GM19025 (cell line): ENCODE data around the gene TCEAL3.
"Not testable (repeated sequence)": the region's sequence is repeated elsewhere in the genome, so short reads cannot be mapped to it uniquely, and the experiment has no call there.

Experiments used
- ATAC-seq: cut with Tn5 transposase; IDR thresholded peaks from one replicate; pipeline ENCODE4 v1.9.1; 2021; ENCODE audit warnings: mild to moderate bottlenecking, low read depth, moderate library complexity; ENCODE audit not compliant: unreplicated experiment

The TCEAL3 gene

GRCh38 chrX:103616676-103617186 is 9.0 kb downstream of the TCEAL3 start:
- no peak for ATAC-seq

GRCh38 chrX:103624111-103624510 is 16.3 kb downstream of the TCEAL3 start:
- no peak for ATAC-seq

DNA sequence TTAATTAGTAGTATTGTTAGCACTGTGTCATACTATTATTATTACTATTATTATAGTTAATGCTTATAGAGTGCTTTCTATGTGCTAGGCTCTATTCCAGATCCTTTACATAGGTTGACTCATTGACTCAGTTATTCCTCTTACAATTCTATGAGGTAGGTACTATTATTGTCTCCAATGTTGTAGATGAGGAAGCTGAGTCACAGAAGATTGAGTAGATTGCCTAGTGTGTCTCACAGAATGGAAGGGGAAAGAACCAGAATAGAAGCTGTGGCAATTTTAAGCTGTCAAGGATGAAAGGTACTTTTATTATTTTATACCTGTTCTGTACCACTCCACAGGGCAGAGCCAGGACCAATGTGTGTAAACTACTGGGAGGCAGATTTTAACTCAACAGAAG is 19.1 kb downstream of the TCEAL3 start:
- ATAC-seq, result no peak

DNA sequence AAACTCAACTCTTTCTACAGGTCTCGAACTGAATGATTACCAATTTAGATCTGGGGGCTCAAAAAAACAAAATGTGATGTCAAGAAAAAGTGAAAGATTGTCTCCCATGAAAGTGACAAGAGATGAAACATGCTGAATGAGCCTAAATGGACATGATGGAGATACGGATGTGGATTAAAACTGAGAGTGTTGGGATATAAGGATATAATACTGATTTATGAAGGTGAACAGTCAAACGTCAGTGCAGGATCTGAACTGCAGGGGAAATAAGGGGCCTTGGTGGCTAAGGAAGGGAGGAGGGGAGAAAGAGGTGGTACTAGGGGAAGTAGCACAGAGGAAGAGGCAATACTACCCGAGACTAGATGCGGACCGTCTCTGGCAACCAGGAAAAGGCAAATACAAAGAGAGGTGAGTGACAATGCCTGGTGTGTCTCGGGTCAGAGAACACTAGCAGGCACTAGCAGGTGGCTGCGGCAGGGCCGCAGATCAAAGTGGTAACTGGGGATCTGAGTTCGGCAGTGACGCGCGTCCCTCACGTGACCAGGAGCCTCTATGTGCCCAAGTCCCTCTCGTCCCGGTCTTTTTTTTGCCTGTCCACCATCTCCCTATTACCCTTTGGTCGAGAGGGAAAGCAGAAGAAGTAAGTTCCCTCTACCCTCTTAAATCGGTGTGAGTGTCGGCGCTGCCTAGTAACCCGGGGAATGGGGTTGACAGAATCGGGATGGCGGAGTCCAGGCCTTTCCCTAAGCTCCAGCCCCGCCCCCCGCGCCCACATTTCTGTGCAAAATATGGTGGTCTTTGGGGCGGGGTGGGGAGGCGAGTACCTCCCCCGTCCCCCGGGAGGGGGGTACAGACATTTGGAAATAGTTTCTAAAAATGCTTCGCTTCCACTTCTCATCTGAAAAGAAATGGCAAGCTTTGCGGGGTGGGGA is 20.9 kb downstream of the TCEAL3 start, which contains the start of gene TCEAL1:
Gene TCEAL1 (plus strand): TSS at position 590 of the 932 bp plus-strand sequence. CDS start 942 bp downstream, outside the sequence.
- peak; percentile 62 for ATAC-seq

DNA sequence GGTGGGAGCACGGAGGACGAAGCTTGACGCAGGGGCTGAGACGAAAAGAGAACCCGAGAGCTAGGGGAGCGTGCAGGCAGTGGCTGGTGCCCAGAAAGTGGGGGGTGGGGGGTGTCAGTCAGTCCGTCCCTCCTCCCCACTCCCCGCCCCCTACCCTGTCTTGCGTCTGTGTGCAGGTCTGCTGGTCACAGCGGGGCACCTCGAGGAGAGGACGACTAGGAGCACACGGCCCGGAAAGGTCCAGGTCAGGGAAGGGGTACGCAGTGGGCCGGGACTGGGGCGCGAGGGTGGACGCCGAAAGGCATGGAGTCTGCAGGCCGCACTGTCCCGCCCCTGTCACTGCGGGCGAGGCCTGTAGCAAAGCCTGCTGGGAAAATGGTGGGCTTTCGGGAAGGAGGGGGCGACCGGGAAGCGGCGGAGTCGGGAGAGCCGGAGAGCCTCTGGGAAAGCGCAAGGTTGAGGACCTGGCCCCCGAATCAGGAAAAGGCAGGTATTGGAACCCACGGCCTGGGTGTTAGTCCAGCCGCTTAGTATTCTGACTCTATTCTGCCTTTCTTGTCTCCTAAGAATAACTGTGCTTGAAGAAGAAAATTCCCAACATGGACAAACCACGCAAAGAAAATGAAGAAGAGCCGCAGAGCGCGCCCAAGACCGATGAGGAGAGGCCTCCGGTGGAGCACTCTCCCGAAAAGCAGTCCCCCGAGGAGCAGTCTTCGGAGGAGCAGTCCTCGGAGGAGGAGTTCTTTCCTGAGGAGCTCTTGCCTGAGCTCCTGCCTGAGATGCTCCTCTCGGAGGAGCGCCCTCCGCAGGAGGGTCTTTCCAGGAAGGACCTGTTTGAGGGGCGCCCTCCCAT is 21.8 kb downstream of the TCEAL3 start:
- no peak for ATAC-seq

DNA sequence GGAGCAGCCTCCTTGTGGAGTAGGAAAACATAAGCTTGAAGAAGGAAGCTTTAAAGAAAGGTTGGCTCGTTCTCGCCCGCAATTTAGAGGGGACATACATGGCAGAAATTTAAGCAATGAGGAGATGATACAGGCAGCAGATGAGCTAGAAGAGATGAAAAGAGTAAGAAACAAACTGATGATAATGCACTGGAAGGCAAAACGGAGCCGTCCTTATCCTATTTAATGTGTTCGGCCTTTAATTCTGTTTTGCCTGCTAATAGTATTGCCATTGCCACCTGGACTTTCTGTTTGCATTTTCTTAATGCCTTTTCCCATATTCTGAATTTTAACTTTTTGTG is 22.4 kb downstream of the TCEAL3 start:
- no peak for ATAC-seq

- ATAC-seq, result no peak
Measured at GRCh38 chrX:103631145-103631544, 23.4 kb downstream of the TCEAL3 start.

DNA sequence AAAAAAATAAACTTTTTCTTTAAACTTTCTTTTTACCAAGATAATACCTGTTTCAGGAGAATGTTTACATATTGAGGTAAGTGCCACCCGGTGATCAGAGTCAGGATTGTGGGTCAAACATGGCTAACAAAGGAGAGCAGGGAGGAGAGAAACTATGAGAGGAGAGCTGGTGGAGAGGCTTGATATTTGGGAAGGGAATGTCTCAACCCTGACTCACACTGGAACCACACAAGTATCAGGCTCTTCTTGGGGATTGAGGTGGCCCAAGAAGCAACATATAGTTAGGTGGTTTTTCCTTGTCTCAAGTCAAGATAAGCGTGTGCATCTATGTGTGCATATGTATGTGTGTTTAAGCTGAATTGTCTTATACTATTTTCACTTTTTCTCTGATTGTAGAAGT is 27.7 kb downstream of the TCEAL3 start:
- ATAC-seq, result no peak

DNA sequence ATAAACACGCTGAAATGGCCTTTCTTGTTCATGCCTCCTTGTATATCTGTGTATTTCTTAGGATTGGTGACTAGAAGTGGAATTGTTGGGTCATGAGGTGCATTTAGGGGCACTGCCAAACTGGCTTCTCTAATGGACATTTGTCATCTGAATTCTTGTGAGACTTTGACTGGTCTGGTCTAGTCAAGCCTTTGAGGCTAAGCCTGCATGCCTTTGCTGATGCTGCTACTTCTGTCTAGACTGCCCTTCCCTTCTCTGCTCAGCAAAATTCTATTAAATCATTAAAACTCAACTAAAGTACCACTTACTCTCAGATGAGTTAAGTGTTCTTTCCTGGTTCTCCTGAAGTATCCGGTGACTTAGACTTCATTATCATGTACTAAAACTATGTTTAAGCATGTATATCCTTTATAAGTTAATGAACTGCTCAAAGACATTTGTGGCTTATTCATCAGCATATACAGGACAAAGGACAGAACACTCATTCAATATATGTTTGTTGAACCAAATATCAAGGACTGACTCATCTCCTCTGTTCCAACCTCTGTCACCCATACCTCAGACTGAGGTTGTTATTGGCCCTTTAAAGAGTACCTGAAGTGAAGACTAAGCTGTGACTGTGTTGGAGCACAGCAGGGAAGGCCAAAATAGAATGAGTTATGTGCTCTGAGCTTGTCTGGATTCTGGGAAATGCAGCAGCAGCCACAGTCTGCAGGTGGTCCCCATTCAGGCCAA is 30.0 kb downstream of the TCEAL3 start:
- ATAC-seq, result no peak

GRCh38 chrX:103638479-103639346 is 30.9 kb downstream of the TCEAL3 start:
- ATAC-seq, result not testable (repeated sequence)

DNA sequence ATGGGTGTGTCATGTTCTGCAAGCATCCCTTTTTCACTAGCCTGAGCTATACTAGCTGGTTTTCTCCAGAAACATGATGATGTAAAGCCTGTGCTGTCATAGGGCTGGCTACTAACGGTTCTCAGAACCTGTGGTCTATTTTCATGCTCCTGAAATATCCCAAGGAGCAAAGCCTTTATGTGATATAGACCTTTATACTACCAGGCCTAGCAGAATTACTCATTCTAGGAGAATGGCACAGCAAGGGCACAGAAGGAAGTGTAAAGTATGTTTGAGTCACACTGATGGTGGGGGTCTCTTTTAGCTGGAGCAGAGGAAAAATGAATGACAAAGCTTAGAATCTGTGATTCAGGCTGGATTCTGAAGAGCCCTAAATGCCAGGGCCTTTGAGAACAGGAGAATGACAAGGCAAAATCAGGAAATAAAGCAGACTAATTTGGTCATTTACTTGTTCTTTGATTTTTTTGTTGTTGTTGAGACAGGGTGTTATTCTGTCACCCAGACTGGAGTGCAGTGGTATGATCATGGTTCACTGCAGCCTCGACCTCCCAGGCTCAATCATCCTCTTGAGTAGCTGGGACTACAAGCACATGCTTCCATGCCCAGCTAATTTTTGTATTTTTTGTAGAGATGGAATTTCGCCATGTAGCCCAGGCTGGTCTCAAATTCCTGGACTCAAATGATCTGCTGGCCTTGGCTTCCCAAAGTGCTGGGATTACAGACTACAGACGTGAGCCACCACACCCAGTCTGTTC is 32.8 kb downstream of the TCEAL3 start:
- ATAC-seq, result no peak

DNA sequence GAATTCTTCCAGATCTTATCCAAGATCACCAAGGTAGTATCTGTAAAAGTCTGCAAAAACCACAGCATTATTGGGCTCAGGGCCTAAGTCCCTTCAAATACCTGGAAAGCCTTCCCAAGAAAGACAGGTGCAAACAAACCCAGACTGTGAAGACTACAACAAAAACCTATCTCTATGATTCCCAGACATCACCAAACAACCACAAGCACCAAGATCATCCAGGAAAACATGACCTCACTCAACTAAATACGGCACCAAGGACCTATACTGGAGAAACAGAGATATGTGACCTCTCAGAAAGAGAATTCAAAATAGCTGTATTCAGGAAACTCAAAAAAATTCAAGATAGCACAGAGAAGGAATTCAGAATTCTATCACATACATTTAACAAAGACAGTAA is 36.4 kb downstream of the TCEAL3 start:
- no peak for ATAC-seq

DNA sequence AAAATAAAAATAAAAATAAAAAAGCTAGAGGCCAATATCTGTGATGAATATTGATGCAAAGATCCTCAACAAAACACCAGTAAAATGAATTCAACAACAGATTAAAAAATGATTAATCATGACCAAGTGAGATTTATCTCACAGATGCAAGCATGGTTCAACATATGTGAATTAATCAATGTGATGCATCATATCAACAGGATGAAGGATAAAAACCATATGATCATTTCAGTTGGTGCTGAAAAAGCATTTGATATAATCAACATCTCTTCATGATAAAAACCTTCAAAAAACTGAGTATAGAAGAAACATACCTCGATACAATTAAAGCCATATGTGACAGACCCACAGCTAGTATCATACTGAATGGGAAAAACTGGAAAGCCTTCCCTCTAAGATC is 39.9 kb downstream of the TCEAL3 start:
- ATAC-seq, result no peak

- ATAC-seq, result no peak
Measured at GRCh38 chrX:103651151-103651773, 43.5 kb downstream of the TCEAL3 start.

- not testable (repeated sequence) for ATAC-seq
Measured at GRCh38 chrX:103655230-103656000, 47.7 kb downstream of the TCEAL3 start.

DNA sequence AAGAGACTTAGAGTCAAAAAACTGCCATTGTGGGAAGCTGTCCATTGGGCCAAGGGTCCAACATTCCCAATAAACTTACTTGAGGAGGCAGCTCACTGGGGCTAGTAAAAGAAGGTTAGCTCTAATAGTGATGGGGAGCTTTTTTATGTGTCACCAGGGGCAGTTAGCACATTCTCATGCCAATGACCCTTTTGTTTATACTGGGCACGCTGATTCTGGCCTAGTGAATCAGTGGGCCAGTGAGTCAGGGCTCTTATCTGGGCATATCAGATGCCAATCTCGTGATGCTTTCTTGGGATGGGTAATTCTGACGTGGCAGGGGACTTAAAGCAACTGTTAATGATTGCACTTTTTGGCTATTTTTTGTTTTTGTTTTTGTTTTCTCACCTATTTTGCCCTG is 48.9 kb downstream of the TCEAL3 start:
- no peak for ATAC-seq

GRCh38 chrX:103657066-103657465 is 49.3 kb downstream of the TCEAL3 start:
- not testable (repeated sequence) for ATAC-seq
